GM21576 (cell line): ENCODE results near the gene ARHGAP22.

Experiments
- ATAC-seq: cut with Tn5 transposase; IDR thresholded peaks from one replicate; pipeline ENCODE4 v1.9.1; 2021; ENCODE audit warnings: mild to moderate bottlenecking, moderate library complexity; ENCODE audit not compliant: unreplicated experiment

The ARHGAP22 gene

DNA sequence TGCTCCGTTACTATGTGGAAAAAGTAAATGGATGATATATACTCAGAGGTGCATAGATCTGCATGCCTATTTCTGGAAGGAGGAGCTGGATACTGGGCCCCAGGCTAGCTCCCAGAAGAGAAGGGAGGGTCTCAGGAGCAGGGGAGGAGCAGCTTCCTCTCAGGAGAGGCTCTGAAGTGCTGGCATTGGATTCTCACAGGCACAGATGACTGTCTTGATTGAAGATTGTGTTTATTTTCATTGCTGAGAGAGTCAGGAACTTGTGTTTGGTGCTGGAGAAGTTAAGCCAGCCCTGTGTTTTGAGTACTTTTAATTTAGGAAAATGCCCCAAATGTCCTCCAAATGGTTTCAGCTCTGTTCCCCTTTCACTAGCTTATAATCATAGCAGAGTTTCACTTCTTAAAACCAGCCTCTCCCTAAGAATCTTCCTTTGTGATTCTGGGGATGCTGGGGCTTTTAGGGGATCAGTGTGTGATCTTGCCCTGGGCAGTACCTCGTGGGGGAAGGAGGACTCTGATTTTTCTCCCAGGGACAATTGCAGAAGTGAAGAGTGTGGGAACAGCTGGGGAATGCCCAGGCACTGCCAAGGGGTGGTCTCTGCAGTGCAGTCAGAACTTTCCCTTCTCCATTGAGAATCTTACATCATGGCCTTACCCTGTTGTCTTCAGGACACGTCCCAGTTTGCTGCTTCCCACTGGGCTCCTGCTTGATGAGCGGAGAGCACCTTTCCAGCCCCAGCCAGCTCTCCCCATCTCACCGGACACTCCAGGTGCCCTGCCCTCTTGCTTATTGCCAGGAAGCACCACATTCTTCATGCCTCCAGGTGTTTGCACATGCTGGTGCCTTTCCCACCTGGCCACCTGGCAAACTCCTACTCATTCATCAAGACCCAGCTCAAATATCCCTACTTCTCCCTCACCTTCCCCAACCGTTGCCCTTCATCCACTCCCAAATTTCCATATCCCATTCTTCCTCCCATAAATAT lies 102.8 kb downstream of the ARHGAP22 start:
- ATAC-seq, result no peak

DNA sequence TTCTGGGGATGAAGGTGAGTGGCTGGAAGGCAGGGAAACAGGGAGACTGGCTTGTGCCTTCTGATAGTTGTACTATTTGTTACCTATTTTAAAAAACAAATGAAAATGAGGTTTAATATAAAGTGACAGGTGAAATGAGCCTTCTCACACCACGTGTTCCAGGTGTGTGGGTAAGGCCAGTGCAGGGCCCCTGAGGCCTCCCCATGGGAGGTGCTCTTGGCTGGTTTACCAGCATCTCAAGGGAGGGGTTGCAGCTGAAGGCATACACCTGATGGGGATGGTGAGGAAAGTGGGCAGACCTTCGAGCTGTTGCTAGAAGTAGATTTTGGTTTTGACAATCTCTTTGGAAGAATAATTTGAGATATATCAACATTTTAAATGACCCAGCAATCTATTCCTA lies 103.6 kb downstream of the ARHGAP22 start:
- no peak for ATAC-seq

DNA sequence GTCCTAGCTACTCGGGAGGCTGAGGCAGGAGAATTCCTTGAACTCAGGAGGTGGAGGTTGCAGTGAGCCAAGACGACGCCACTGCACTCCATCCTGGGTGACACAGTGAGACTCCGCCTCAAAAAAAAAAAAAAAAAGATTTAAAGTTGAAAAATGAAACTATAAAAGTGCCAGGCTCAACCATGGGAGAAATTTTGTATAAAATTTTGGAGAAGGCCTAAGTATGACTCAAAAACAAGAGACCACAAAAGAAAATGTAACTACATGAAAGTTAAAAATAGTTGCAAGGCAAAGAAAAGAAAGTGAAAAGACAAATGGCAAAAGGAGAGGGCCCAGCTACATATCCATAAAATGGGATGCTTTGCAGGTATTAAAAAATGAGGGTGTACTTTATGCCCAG lies 104.1 kb downstream of the ARHGAP22 start:
- ATAC-seq, result no peak

DNA sequence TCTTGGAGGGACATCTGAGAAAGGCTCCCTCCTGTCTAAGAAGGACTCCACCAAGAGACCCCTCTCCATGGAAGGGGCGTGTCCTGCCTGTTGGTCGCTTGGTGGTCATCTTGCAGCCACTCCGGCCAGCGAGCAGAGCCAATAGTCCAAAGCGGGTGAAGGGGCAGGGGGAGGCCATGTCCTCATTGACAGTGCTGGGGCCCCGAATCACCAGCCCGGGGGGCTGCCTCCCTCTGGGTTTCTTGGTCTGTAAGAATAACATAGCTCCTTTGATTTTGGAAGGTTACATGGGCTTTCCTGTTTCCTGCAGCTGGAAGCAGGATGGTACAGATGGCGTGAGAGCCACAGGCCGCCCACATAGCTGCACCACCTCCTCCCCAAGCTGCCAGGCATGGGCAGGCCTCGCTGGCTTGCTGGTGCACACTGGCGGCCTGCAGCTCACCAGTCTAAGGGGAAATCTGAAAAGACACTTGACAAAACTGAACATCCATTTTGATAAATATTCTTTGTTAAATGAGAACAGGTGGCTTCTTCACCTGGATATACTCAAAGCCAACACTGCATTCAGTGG lies 105.8 kb downstream of the ARHGAP22 start:
- no peak for ATAC-seq

DNA sequence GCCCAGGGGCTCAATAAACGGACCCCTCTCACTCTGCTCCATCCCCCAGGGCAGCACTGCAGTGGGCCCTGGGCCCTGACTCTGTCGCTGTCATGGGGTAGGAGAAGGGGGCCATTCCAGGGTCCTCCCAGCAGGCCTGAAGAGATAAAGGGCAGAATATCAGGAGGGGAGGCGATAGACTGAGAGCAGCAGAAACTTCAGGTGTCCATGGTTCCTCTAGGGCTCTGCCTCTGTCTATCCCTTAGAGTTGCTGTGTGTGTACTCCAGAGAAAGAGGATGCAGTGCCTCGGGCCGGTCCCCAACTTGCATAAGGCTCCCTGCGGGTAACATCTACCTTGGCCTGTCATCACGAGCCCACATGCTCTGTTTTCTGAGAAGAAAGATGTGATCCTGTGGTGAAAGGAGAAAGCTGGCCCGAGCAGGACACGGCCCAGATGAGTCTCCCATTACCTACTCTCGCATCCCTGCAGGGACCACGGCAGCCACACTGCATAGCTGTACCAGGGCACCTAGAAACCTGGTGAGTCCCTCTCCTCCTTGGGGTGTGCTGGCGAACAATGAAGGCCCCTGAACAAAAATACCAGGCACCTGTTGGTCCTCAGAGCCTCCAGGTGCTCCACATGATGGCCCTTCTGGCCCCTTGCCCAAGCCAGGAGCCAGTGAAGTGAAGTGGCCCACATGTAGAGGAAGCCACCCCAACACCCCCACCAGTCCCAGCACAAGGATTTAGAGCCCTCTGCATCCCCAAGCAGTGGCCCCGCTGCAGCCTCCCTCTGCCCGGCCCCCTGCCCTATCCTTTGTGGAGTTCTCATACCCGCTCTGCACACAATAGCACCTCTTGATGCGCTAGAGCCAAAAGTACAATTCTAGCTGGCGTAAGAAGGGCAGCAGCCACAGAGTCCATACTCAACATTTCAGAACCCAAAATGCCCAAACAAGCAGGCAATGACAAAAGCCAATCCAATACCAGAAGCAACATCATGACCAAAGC lies 106.8 kb downstream of the ARHGAP22 start:
- no peak for ATAC-seq

DNA sequence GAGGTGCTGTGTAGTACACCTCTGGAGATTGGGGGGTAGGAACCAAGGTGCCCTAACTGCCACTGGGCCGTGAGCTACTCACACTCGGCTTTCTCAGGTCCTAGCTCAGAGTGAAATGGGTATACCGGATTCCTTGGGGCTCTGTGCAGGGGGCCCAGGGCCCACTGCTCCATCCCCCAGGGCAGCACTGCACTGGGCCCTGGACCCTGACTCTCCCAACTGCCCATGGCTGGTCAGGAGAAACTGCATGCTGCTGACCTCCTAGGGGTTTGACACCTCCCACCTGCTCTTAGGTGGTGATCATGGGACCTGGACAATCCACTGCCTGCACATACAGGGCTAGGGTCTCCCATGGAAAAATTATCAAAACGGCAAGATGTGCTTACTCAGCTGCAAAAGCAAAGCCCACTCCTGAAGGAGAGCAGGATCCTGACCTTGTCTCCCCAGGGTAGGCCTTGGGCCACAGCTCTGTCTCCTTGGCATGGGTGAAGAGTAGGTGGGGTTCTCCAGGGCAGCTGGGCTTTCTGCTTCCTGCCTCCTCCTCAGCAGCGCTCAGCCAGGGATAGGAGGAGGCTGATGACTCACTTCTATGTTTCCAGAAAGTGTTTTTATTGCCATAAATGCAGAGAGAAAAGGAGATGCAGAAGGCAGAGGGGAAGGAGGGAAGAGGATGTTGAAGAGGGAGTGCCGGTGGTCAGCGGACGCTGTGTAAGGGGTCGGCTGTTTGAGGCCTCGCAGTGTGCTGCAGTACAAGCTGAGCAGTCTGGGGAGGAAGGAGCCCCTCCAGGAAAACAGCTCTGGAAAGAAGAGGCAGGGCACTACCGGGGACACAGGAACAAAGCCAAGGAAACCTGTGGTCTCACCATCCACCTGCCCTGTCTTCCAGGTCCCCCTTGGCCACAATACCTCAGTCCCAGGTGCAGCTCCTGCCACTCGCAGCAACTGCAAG lies 107.8 kb downstream of the ARHGAP22 start:
- ATAC-seq, result no peak

DNA sequence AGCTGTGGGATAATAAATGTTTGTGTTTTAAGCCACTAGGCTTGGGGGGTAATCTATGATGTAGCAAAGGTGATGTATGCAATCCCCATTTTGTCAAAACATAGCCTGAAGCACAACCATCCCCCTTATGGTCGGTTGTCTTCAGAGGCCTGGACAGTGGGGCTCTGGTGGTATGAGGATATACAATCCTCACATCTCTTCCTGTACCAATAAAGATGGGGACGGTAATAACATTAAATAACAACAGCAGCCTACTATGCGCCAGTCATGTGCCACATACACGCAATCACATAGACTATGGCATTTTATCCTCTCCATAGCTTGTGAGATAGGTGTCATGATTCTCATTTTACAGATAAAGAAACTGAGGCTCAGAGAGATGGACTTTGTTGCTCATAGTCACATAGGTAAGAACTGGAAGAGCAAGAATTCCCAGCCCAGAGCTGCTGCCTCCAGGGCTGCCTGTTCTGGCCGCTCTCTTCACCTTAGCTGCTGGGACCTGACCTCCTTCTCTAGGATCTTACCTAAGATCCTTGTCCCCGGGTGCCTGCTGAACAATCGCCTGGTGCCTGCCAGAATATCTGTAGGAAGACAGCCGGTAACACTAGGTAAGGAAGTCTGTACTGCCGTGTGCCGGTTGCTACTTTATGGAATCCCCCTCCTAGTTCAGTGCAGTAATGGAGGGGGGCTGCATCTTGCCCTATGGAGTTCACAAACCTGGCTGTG lies 108.6 kb downstream of the ARHGAP22 start:
- ATAC-seq, result no peak

DNA sequence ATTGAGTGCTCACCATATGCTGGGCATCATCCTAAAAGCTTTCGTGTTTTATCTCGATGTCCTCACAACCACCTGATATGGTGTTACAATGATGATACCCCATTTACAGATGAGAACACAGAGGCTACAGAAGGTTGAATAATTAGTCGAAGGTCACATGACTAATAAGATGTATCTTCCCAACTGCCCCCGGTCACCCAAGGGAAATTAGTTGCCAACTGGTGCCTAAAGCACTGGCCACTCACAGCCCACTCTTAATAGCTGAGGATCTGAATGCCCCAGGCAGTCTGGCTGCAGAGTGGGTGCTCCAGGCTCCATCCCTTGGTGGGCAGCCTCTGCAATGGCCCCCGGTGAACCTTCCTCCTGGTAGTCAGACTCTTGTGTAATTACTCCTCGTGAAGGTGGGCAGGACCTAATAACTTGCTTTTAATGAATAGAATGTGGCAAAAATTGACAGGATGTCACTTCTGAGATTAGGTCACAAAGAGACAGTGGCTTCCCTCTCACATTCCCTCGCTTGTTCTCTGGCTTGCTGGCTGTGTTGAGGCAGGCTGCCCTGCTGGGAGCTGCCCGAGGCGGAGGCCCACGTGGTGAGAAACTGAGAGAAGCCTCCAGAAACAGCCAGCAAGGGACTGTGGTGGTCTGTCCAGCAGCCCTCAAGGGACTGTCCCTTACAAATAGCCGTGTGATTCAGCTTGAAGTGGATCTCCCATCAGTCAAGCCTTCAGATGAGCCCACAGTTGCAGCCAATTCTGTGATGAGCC lies 109.4 kb downstream of the ARHGAP22 start:
- ATAC-seq, result no peak

DNA sequence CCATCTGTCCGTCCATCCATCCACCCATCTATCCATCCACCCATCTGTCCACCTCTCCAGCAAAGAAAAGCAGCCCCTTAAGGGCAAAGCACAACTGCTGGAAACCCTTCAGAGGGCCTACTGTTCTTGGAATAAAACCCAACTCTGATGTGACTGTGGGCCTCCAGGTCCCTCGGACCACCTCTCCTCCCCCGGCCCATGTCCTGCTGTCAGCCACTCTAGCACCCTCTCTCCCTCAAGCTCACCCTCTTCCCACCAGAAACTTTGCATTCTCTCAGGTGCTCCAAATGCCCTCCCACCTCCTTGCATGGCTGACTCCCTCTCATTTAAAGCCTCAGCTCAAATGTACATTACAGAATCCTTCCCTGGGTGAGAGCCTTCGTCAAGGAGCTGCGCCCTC lies 110.3 kb downstream of the ARHGAP22 start:
- no peak for ATAC-seq

DNA sequence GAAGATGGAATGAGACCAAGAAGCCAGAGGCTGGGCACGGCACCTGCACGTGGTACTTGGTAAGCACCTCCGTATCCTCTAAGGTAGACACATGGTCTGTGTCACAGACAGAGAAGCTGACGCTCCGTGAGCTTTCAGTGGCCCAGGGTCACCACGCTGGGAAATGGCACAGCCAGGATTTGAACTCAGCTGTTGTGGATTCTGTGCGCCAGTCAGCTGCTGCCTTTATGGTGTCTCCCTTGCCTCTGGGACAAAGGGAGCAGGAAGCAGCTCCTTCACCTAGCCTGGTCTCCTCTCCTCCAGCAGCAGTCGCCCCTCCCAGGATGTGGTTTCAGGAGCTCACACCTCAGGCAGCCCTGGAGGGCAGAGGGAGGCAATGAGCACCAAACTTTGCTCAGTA lies 110.8 kb downstream of the ARHGAP22 start:
- ATAC-seq, result no peak

DNA sequence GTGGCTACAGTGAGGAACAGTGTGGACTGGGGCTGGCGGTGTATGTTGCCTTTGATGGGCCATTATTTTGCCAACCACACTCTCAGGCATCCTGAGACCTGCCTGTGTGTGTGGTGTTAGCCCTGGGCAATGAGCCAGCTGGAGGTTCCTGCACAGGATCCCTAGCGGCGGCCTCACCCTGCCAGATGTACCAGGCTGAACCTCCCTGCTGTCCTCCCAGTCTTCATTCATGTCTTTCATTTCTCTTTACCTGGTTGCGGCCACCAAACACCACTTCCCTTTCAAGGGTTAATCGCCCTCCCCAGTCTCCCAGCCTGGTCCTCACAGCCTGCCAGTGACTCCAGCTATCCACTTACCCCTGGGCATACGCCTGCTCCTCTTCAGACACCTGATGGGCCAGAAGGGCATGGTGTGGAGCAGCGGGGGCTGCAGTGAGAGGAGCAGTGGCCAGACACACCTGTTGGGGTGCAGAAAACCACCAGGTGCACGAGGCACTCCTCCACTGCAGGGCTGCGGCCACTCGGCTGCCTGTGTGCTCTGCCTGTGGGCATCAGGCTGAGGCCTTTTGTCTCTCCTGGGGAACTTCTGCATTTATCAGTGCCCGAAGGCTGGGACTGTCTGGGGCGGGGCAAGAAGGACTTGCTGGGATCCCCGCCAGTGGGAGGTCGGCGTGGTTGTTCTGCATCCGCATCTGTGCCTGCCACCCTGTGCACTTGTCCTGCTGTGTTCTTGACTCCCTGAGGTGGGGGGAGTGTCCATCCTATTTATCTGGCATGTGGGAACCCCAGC lies 111.6 kb downstream of the ARHGAP22 start:
- ATAC-seq, result no peak

DNA sequence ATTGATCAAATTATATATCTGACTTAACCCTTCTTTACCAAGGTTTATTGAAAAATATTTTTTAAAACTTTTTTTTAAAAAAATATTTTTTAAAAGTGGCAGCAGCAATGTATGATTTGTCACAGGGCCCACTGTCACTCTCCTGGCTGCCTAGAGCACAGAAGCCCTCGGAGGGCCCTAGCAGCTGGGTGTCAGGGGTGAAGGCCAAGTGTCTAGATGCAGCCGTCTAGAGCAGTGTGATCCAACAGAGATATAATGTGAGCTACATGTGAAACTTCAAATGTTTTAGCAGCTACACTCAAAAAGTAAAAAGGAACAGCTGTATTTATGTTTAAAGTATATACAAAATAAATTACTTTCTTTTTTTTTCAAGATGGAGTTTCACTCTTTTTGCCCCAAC lies 112.7 kb downstream of the ARHGAP22 start:
- no peak for ATAC-seq

DNA sequence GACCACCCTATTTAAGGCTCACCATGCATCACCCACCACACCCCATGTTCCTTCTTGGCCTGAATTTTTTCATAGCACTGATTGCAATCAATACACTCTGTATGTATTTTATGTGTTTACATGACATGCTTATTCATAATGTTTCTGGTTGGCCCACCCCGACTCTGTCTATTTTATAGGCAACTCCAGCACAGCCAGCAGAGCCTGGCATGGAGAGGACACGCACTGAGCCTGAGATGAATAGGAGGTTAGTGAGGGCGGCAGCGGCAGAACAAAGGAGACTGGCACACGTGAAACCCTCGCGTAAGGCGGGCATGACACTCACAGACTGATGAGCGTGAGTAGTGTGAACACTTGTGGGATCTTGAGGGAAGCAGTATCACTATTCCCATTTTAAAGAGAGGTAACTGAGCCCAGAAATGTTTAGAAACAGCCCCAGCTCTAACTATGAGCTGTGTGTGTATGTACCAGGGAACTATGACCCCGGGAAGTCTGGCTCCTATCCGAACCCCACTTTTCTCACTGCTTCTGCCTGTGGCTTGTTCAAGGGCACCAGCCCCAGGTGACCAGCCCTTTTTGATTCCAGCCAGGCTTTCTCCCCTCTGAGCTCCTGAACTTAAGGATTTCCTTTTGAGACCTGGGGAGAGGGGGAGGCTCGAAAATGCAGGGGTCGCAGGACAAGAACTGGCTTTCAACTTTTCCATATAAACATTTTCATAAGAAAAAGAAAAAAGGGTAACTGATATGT lies 113.3 kb downstream of the ARHGAP22 start:
- no peak for ATAC-seq

DNA sequence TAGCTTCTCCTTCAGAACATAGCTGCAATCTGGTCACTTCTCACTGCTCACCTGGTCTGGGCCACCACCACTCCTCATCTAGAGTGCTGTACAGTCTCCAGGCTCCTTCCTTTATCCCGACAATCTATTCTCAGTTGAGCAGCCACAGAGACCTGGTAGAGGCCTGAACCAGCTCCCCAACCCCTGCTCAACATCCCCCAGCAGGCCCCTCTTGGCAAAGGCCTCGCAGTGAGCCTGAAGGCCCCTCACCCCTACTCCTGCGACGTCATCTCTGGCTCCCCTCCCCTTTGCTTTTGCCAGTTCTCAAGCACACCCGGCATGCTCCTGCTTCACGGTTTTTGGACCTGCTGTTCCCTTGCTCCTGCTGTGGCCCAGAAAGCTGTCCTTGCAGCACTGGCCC lies 113.9 kb downstream of the ARHGAP22 start:
- no peak for ATAC-seq

DNA sequence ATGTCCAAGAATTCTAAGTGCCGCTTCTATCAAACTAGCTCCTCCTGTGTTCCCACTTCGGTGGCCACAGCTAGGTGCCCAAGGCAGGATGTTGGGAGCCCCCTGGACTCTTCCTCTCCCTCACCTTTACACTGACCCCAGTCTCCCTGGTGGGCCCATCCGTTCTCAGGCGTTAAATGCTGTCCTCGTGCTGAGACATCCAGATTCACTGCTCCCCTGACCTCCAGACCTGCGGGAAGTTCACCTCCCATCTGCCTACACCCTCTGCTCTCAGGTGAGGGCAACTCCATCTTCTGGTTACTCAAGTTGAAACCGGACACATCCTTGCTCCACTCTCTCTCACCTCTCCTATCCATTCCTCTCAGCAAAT lies 114.3 kb downstream of the ARHGAP22 start:
- ATAC-seq, result no peak

DNA sequence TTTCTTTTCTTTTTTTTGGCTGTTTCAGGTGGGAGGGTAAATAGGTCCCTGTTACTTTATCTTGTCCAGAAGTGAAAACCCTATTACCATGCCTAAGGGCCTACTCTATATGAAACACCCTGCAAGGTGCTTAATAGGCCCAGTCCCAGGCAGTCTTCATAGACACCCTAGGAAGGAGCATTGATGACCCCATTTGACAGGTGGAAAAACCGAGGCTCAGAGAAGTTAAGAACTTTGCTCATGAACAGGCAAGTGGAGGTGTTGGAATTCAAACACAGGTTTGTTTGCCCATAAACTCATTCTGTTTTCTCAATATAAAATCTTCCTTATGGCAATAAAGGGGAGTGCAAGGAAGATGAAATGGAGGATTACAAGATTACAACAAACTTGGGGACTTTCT lies 115.8 kb downstream of the ARHGAP22 start:
- no peak for ATAC-seq

DNA sequence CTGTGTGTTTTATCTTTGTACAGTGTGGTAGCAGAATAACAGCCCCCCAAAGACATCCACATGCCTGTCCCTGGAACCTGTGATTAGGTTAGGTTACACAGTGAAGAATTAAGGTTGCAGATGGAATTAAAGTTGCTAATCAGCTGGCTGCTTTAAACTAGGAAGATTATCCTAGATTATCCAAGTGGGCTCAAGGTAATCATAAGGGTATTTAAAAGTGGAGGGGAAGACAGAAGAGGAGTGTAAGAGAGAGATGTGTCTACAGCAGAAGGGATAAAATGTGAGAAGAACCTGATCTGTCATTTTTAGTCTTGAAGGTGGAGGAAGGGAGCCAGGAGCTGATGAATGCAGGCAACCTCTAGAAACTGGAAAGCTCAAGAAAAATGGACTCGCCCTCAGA lies 117.6 kb downstream of the ARHGAP22 start:
- ATAC-seq, result no peak
